ENCODE data around the gene SNTG2. TPM values are rescaled to one million over a fixed set of nuclear protein-coding genes. Genes with fewer than 3 reads are reported as not detected.

The SNTG2 gene
- total and polyA plus RNA-seq, 12 donors = 0.26 to 4.3 (median 0.72) TPM; not detected in 1

- intact Hi-C loops (cut with DNase I) = no loop called here
- Histone ChIP-seq H3K4me1 (replicated peaks in 1 of 2) (no peaks in the 10 kb centered on the region), H3K27me3 (no peaks in the 10 kb centered on the region), H3K36me3 (replicated peaks in 1 of 2) (no peaks in the 10 kb centered on the region), H3K9me3 (replicated peaks in 1 of 3) (no peaks in the 10 kb centered on the region), H3K4me3 (no peak overlapping the region), H3K27ac (no peak overlapping the region)
- WGBS, 4 donors = 65 to 76% (median 71%) methylated on average over 8 to 18 of the region's 18 CpGs
- no peak for DNase-seq
- TF ChIP-seq POLR2A (IDR thresholded peaks at IDR 0.05) = no peak
- TF ChIP-seq, protein P1, sequence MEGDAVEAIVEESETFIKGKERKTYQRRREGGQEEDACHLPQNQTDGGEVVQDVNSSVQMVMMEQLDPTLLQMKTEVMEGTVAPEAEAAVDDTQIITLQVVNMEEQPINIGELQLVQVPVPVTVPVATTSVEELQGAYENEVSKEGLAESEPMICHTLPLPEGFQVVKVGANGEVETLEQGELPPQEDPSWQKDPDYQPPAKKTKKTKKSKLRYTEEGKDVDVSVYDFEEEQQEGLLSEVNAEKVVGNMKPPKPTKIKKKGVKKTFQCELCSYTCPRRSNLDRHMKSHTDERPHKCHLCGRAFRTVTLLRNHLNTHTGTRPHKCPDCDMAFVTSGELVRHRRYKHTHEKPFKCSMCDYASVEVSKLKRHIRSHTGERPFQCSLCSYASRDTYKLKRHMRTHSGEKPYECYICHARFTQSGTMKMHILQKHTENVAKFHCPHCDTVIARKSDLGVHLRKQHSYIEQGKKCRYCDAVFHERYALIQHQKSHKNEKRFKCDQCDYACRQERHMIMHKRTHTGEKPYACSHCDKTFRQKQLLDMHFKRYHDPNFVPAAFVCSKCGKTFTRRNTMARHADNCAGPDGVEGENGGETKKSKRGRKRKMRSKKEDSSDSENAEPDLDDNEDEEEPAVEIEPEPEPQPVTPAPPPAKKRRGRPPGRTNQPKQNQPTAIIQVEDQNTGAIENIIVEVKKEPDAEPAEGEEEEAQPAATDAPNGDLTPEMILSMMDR (IDR thresholded peaks at IDR 0.05) = no peak
Observed at GRCh38 chr2:1237783-1238182, 287.1 kb downstream of the SNTG2 start.

GRCh38 chr2:1238598-1239138, 288.0 kb downstream of the SNTG2 start:
- no peak overlapping the region for H3K27ac ChIP-seq
- H3K4me1 ChIP-seq (replicated peaks in 1 of 2) = no peaks in the 10 kb centered on the region
- H3K36me3 ChIP-seq (replicated peaks in 1 of 2) = no peaks in the 10 kb centered on the region
- no peaks in the 10 kb centered on the region for H3K9me3 ChIP-seq (replicated peaks in 1 of 3)
- no peak for DNase-seq
- intact Hi-C loops (cut with DNase I) = no loop called here
- H3K4me3 ChIP-seq = no peak overlapping the region
- WGBS, 4 donors = 70 to 74% (median 73%) methylated on average over 10 to 14 of the region's 14 CpGs
- H3K27me3 ChIP-seq = no peaks in the 10 kb centered on the region
- no peak for TF ChIP-seq POLR2A (IDR thresholded peaks at IDR 0.05)
- TF ChIP-seq, protein P1 (IDR thresholded peaks at IDR 0.05) = no peak

DNA sequence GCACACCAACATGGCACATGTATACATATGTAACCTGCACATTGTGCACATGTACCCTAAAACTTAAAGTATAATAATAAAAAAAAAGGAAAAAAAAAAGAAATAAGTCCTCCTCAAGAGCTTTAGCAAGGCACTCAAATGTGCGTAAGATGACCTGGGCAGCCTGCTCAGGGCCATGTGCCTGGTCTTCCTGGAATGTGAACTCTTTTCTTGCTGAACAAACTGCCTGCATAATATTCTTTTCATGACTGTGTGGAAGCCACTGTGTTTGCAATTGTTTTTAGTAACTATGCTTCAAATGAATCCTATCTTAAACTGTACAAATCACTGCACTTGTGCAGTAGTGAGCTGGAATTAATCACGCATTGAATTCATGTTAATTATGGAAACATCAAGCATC, 294.5 kb downstream of the SNTG2 start:
- Histone ChIP-seq H3K4me1 (replicated peaks in 1 of 2) (no peaks in the 10 kb centered on the region), H3K4me3 (no peak overlapping the region), H3K9me3 (replicated peaks in 1 of 3) (no peaks in the 10 kb centered on the region), H3K27me3 (no peaks in the 10 kb centered on the region), H3K27ac (no peak overlapping the region), H3K36me3 (replicated peaks in 1 of 2) (no peaks in the 10 kb centered on the region)
- DNase-seq = no peak
- intact Hi-C loops (cut with DNase I) = no loop called here
- WGBS, 4 donors = 68 to 90% (median 85%) methylated on average over 2 of the region's 2 CpGs
- TF ChIP-seq, protein P1 (IDR thresholded peaks at IDR 0.05) = no peak
- TF ChIP-seq POLR2A (IDR thresholded peaks at IDR 0.05) = no peak

DNA sequence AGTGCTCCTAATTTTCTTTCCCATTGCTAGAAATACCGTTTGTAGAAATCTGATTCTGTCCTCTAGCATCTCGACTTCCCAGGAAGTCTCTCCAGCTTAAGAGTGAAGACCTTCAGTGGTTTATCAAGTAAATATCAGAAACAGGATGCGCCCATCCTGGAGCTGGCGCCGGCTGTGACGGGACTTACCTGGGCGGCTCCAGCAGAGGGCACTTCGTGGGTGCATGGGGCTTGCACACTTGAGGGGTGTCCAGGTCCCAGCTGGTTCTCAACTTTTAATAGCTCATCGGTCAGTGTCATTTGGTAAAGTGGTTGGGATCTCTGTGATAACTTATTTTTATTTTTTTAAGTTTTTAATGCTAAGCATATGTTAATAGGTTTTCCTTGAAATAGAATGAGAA, 295.6 kb downstream of the SNTG2 start:
- no peak for DNase-seq
- no peaks in the 10 kb centered on the region for H3K4me1 ChIP-seq (replicated peaks in 1 of 2)
- H3K27ac ChIP-seq = no peak overlapping the region
- TF ChIP-seq, protein P1 (IDR thresholded peaks at IDR 0.05) = no peak
- TF ChIP-seq POLR2A (IDR thresholded peaks at IDR 0.05) = no peak
- H3K36me3 ChIP-seq (replicated peaks in 1 of 2) = no peaks in the 10 kb centered on the region
- no peaks in the 10 kb centered on the region for H3K27me3 ChIP-seq
- H3K9me3 ChIP-seq (replicated peaks in 1 of 3) = no peaks in the 10 kb centered on the region
- H3K4me3 ChIP-seq = no peak overlapping the region
- intact Hi-C loops (cut with DNase I) = no loop called here
- 77 to 87% (median 82%) methylated on average over 9 of the region's 9 CpGs for WGBS, 4 donors
